Chondrocyte (in vitro differentiated cells): ENCODE results near the gene OTP. TPM values are rescaled to one million over a fixed set of nuclear protein-coding genes. Genes with fewer than 3 reads are reported as not detected.

ENCODE experiments used
- DNase-seq: peaks from one replicate; pipeline ENCODE4 v3.0.0; 2021; ENCODE audit warnings: mixed read lengths, low spot score
- H3K27ac Mint-ChIP-seq: one replicate; pipeline ENCODE4 v1.8.0; 2021; ENCODE audit warnings: mild to moderate bottlenecking, moderate library complexity, mixed read lengths; ENCODE audit not compliant: unreplicated experiment
- H3K27me3 Mint-ChIP-seq: 2 replicates; pipeline ENCODE4 v1.8.0; 2021; ENCODE audit warnings: low read depth, mixed read lengths
- H3K36me3 Mint-ChIP-seq: 2 replicates; pipeline ENCODE4 v1.8.0; 2021; ENCODE audit warnings: low read depth, mixed read lengths
- H3K4me1 Mint-ChIP-seq: 2 replicates; pipeline ENCODE4 v1.8.0; 2021; ENCODE audit warnings: low read depth, mild to moderate bottlenecking, mixed read lengths
- H3K4me3 Mint-ChIP-seq: one replicate; pipeline ENCODE4 v1.8.0; 2021; ENCODE audit warnings: mild to moderate bottlenecking, moderate library complexity, mixed read lengths; ENCODE audit not compliant: unreplicated experiment
- H3K9me3 Mint-ChIP-seq: 2 replicates; pipeline ENCODE4 v1.8.0; 2021; ENCODE audit warnings: low read depth, mixed read lengths
- total RNA-seq: library from RNA; stranded (reverse); gene quantifications from 3 replicates; pipeline ENCODE4 v1.2.1, GENCODE V29; 2021
- TF ChIP-seq, protein P1 (sequence below): fragments of 200-600 bp; sonication (generic); IDR thresholded peaks from 2 replicates; pipeline ENCODE4 v1.5.0; 2021; ENCODE audit warnings: antibody characterized with exemption, mild to moderate bottlenecking, moderate library complexity

The OTP gene
- total RNA-seq, 1 donor from 2014 or later, result not detected

DNA sequence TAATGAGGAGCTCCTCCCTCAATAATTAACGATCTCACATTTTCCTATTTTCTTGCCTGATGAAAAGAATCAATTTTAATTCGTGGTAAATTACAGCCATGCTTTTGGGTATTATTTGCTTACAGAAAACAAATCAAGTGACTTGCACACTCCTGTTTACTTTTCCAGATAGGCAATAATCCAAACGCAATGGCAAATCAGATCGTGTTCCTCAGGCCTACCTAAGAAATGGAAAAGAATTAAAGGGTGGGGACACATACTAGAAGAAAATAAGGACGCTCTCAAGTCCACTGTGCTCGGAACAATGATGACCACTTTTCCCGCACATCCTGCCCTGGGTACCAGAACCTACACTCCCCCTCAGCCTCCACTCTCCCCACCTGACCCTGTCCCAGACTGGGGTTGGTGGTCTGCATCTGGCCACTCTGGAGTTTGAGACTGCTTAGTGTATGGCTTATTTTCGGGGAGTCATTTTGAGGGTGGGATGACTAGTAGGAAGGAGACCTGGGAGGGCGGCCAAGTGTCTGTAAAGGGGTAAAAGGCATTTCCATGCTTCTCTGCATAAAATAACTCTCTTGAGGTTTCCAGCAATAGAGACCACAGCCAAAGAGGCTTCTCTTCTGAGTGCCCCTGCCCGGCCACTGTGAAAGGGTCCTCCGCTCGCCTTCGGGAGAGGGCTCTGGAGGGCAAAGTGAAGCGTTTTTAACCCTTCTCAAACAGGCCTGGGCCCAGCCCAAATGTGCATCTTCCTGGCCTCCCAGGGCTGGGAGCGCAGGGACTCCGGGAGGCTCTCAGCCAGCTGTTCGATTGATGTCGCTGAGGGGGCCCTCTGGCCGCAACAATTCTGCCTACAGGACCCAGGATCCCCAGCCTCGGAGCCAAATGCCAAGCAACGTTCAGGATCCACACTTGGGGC, 4.5 kb upstream of the OTP start:
- TF ChIP-seq, protein P1, sequence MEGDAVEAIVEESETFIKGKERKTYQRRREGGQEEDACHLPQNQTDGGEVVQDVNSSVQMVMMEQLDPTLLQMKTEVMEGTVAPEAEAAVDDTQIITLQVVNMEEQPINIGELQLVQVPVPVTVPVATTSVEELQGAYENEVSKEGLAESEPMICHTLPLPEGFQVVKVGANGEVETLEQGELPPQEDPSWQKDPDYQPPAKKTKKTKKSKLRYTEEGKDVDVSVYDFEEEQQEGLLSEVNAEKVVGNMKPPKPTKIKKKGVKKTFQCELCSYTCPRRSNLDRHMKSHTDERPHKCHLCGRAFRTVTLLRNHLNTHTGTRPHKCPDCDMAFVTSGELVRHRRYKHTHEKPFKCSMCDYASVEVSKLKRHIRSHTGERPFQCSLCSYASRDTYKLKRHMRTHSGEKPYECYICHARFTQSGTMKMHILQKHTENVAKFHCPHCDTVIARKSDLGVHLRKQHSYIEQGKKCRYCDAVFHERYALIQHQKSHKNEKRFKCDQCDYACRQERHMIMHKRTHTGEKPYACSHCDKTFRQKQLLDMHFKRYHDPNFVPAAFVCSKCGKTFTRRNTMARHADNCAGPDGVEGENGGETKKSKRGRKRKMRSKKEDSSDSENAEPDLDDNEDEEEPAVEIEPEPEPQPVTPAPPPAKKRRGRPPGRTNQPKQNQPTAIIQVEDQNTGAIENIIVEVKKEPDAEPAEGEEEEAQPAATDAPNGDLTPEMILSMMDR, result no peak
- DNase-seq, result no peak
- Mint-ChIP-seq H3K27me3 (peaks cover 81% of the 10 kb centered on the region), H3K9me3 (no peaks in the 10 kb centered on the region), H3K27ac (no peak overlapping the region), H3K4me1 (peaks cover 24% of the 10 kb centered on the region), H3K36me3 (peaks cover 4% of the 10 kb centered on the region), H3K4me3 (no peak overlapping the region)

- TF ChIP-seq, protein P1, result no peak
- H3K9me3 Mint-ChIP-seq, result no peaks in the 10 kb centered on the region
- peaks cover 81% of the 10 kb centered on the region for H3K27me3 Mint-ChIP-seq
- H3K4me1 Mint-ChIP-seq, result peaks cover 33% of the 10 kb centered on the region
- H3K4me3 Mint-ChIP-seq, result no peak overlapping the region
- DNase-seq, result no peak
- H3K36me3 Mint-ChIP-seq, result peaks cover 6% of the 10 kb centered on the region
- no peak overlapping the region for H3K27ac Mint-ChIP-seq
Measured at GRCh38 chr5:77641963-77642737, 3.6 kb upstream of the OTP start.

DNA sequence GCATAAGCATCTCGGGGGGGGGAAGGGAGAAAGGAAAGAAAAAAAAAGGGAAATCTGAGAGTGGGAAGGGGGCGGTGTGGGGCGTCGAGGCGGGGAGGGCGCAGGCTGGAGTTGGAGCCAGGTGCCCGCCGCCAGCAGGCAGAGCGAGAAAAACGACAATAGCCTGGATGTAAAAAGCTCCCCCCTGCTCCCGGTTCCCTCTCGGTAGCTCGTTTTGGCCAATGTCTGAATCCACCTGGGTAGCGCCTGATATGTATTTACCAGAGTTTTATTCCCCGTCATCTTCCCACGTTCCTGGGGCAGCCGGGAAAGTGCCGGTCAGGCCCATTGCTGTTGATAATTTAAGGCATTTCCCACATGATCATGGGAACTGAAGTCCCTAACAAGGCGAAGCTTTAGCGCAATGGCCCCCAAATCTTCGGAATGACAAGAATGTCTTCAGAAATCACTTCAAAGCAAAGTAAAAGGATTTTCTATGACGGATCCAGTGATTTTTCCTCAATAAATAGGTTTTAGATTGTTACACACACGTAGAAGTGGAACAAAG, 3.0 kb upstream of the OTP start:
- Mint-ChIP-seq H3K27me3 (peaks cover 78% of the 10 kb centered on the region), H3K4me1 (peaks cover 33% of the 10 kb centered on the region), H3K27ac (no peak overlapping the region), H3K36me3 (peaks cover 6% of the 10 kb centered on the region), H3K4me3 (no peak overlapping the region), H3K9me3 (no peaks in the 10 kb centered on the region)
- TF ChIP-seq, protein P1, result no peak
- no peak for DNase-seq

- no peaks in the 10 kb centered on the region for H3K9me3 Mint-ChIP-seq
- TF ChIP-seq, protein P1, result no peak
- H3K36me3 Mint-ChIP-seq, result peaks cover 7% of the 10 kb centered on the region
- H3K4me1 Mint-ChIP-seq, result peaks cover 33% of the 10 kb centered on the region
- no peak for DNase-seq
- no peak overlapping the region for H3K27ac Mint-ChIP-seq
- H3K27me3 Mint-ChIP-seq, result peaks cover 78% of the 10 kb centered on the region
- no peak overlapping the region for H3K4me3 Mint-ChIP-seq
Measured at GRCh38 chr5:77640589-77641396, 2.3 kb upstream of the OTP start.
